ENCODE results near the gene IPO8. TPM values are rescaled to one million over a fixed set of nuclear protein-coding genes. Genes with fewer than 3 reads are reported as not detected.

The IPO8 gene
- total RNA-seq, 1 experiment from 2014 or later, result 50.4 TPM

DNA sequence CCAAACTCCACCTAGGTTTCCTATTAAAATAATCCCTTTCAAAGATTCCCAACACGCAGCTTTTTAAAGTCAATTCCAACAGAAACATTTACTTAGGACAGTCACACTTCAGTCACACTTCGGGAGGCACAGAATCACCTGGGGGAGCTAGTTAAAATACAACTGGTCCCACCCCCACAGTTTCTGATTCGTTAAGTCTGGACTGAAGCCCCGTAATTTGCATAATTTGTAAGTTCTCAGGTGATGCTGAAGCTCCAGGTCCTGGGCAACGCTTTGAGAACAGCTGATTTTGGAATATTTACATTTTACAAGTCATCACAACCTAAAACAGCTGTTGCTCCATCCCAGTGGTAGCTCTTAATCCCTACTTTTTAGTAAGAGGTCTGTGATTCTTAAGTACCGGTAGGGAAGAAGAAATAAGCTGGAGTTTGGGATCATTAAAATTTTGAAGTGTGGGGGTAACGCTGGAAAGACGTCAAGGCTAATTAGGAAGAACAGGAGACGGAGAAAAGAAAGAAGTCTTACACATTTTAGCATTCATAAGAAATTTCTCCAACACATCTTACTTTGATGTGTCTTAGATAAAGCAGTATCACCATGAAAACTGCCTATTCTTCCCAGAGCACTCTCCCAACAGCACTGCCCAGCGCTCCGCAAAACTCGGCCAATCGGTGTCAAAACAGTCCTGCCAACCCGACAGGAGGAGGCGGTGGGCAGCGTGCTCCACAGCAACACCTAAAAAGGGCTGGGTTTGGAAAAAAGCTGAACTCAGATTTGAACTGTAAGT lies 1.1 kb downstream of the IPO8 start:
- Mint-ChIP-seq H3K9me3 (ENCODE audit: unreplicated experiment) (no peaks in the 10 kb centered on the region), H3K27ac (ENCODE audit: unreplicated experiment) (peak overlapping the region; percentile 85), H3K4me3 (ENCODE audit: unreplicated experiment) (peak overlapping the region; percentile 83), H3K4me1 (ENCODE audit: low read depth, unreplicated experiment) (peaks cover 28% of the 10 kb centered on the region), H3K27me3 (ENCODE audit: insufficient read depth, unreplicated experiment) (no peaks in the 10 kb centered on the region), H3K36me3 (ENCODE audit: insufficient read depth, unreplicated experiment) (no peaks in the 10 kb centered on the region)
- ChIA-PET POLR2A (interaction anchor here (1.2 kb wide), 1 partner anchor 59 kb away, joined by 7 read pairs; no protein-coding TSS in a partner anchor), CTCF (interaction anchor here (1.0 to 2.5 kb wide), 6 partner anchors 9 to 102 kb away, joined by 3 to 15 read pairs (median 8); partner anchors contain the start of gene CAPRIN2)
- H3K36me3 ChIP-seq (ENCODE audit: control insufficient read depth, insufficient read depth, low read length), result no peaks in the 10 kb centered on the region
- peaks cover 10% of the 10 kb centered on the region for H3K4me1 ChIP-seq
- no peaks in the 10 kb centered on the region for H3K27me3 ChIP-seq (replicated peaks; ENCODE audit: control insufficient read depth, insufficient read depth, low read length)
- intact Hi-C loops (cut with micrococcal nuclease; ENCODE audit: unreplicated experiment), result loop anchor here (1.0 to 10.0 kb wide), 4 partner anchors 60 to 380 kb away; partner anchors contain the start of genes CAPRIN2 and DDX11
- no TSS peak for BruUV-seq (replicated peaks)
- peak; percentile 59 to 65 for DNase-seq
- H3K4me3 ChIP-seq (ENCODE audit: low read depth, low read length), result peak overlapping the region; percentile 99
- TF ChIP-seq CTCF (IDR thresholded peaks at IDR 0.05; ENCODE audit: insufficient read depth in 1 of 2, low read depth in 1 of 2, low read length in 1 of 2, severe bottlenecking in 1 of 2, unreplicated experiment in 1 of 2), result peak in 1 of 2 experiments; percentile 14
- H3K9me3 ChIP-seq, result no peaks in the 10 kb centered on the region

DNA sequence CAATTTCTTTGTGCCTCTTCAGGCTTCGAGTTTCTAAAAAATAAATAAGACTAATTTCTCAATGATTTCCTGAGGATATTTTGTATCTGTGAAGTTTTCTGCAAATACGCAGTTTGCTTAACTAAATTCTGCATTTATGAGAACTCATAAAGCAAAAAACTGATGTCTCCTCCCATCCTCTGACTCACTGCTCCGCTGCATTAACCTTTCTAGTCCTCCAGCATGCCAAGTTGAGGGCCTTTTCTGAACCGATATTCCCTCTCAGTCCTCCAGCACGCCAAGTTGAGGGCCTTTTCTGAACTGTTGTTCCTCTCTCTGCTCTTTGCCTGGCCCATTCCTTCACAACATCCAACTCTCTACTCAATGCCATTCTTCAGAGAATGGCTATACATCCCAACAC lies 3.2 kb downstream of the IPO8 start:
- CTCF ChIA-PET, result no interaction called here
- BruUV-seq (replicated peaks), result no TSS peak
- intact Hi-C loops (cut with micrococcal nuclease; ENCODE audit: unreplicated experiment), result loop anchor here (10.0 kb wide), 1 partner anchor 382 kb away; the partner anchor contains the start of gene DDX11

More for the DNA sequence above, 3.2 kb downstream of the IPO8 start:
- Mint-ChIP-seq H3K9me3 (ENCODE audit: unreplicated experiment) (no peaks in the 10 kb centered on the region), H3K4me3 (ENCODE audit: unreplicated experiment) (no peak overlapping the region), H3K4me1 (ENCODE audit: low read depth, unreplicated experiment) (peaks cover 28% of the 10 kb centered on the region), H3K36me3 (ENCODE audit: insufficient read depth, unreplicated experiment) (no peaks in the 10 kb centered on the region), H3K27ac (ENCODE audit: unreplicated experiment) (no peak overlapping the region), H3K27me3 (ENCODE audit: insufficient read depth, unreplicated experiment) (no peaks in the 10 kb centered on the region)
- Histone ChIP-seq H3K9me3 (no peaks in the 10 kb centered on the region), H3K27me3 (replicated peaks; ENCODE audit: control insufficient read depth, insufficient read depth, low read length) (no peaks in the 10 kb centered on the region), H3K4me1 (peaks cover 10% of the 10 kb centered on the region), H3K36me3 (ENCODE audit: control insufficient read depth, insufficient read depth, low read length) (no peaks in the 10 kb centered on the region), H3K4me3 (ENCODE audit: low read depth, low read length) (no peak overlapping the region)
- no peak for DNase-seq
- POLR2A ChIA-PET, result no interaction called here
- TF ChIP-seq CTCF (IDR thresholded peaks at IDR 0.05; ENCODE audit: insufficient read depth in 1 of 2, low read depth in 1 of 2, low read length in 1 of 2, severe bottlenecking in 1 of 2, unreplicated experiment in 1 of 2), result no peak

All from Caco-2 (cell line).